Cerebellar cortex (tissue), 1 donor: ENCODE measurements around the gene MCM3.
A peak's percentile ranks its signal among the peaks of the same experiment; 100 is the strongest.

Experiments
- DNase-seq: peaks from one replicate; pipeline ENCODE4 v3.0.0-alpha.2; 2015; ENCODE audit warnings: low spot score

The MCM3 gene

GRCh38 chr6:52249078-52249477 is 35.5 kb downstream of the MCM3 start:
- DNase-seq = no peak

GRCh38 chr6:52245425-52245824 is 39.1 kb downstream of the MCM3 start:
- no peak for DNase-seq

- no peak for DNase-seq
Observed at GRCh38 chr6:52244400-52244799, 40.1 kb downstream of the MCM3 start, which contains the start of gene IL17F. Gene IL17F, minus strand, starts transcription at chr6:52244500. Its CDS starts 71 bp downstream, at chr6:52244429.

- DNase-seq = no peak
Observed at GRCh38 chr6:52243282-52243893, 41.2 kb downstream of the MCM3 start.

GRCh38 chr6:52241819-52242218 is 42.7 kb downstream of the MCM3 start:
- DNase-seq = no peak

GRCh38 chr6:52233975-52234823 is 50.3 kb downstream of the MCM3 start:
- DNase-seq = peak; percentile 38

GRCh38 chr6:52233005-52233404 is 51.5 kb downstream of the MCM3 start:
- DNase-seq = no peak

- no peak for DNase-seq
Observed at GRCh38 chr6:52231406-52232127, 53.0 kb downstream of the MCM3 start.

- no peak for DNase-seq
Observed at GRCh38 chr6:52230685-52231084, 53.9 kb downstream of the MCM3 start.

- no peak for DNase-seq
Observed at GRCh38 chr6:52227495-52227894, 57.0 kb downstream of the MCM3 start.

- no peak for DNase-seq
Observed at GRCh38 chr6:52221302-52221701, 63.2 kb downstream of the MCM3 start.

- no peak for DNase-seq
Observed at GRCh38 chr6:52217761-52218160, 66.8 kb downstream of the MCM3 start.

- DNase-seq = no peak
Observed at GRCh38 chr6:52216932-52217575, 67.5 kb downstream of the MCM3 start.

- no peak for DNase-seq
Observed at GRCh38 chr6:52215787-52216186, 68.8 kb downstream of the MCM3 start.
